GM12878 (cell line): ENCODE results near the gene PLPP3. TPM values are rescaled to one million over a fixed set of nuclear protein-coding genes. Genes with fewer than 3 reads are reported as not detected.

Experiments
- CUX1 ChIP-seq: IDR thresholded peaks from 2 replicates; pipeline ENCODE4 v1.6.1; 2012; ENCODE audit warnings: improper control_type of control experiment, low read depth, low read length; ENCODE audit not compliant: insufficient replicate concordance
- E2F4 ChIP-seq: IDR thresholded peaks from 2 replicates; pipeline ENCODE4 v1.6.1; 2012; ENCODE audit warnings: low read depth, low read length, improper control_type of control experiment
- FOXK2 ChIP-seq: fragments of 450-650 bp; IDR thresholded peaks from 2 replicates; pipeline ENCODE4 v1.6.1; 2017; ENCODE audit warnings: mild to moderate bottlenecking, moderate library complexity
- GATAD2B ChIP-seq: fragments of 450-650 bp; conservative IDR thresholded peaks from 2 replicates; pipeline ENCODE4 v1.6.1; 2017; ENCODE audit warnings: low read depth, mild to moderate bottlenecking, moderate library complexity
- HCFC1 ChIP-seq: fragments of 150-350 bp; IDR thresholded peaks from 2 replicates; pipeline ENCODE4 v1.6.1; 2014; ENCODE audit warnings: low read length
- HDGF ChIP-seq: fragments of 450-650 bp; IDR thresholded peaks from 2 replicates; pipeline ENCODE4 v1.6.1; 2016; ENCODE audit warnings: antibody characterized with exemption
- IKZF1 ChIP-seq: fragments of 450-650 bp; conservative IDR thresholded peaks from 2 replicates; pipeline ENCODE4 v1.6.1; 2017; ENCODE audit warnings: antibody characterized with exemption, mild to moderate bottlenecking
- KDM1A ChIP-seq: fragments of 200-600 bp; sonication (generic); IDR thresholded peaks from 2 replicates; pipeline ENCODE4 v1.6.1; 2016; ENCODE audit warnings: borderline replicate concordance
- MYC ChIP-seq: IDR thresholded peaks from 2 replicates; pipeline ENCODE4 v1.6.1; 2011; ENCODE audit warnings: mild to moderate bottlenecking, low read length, moderate library complexity, inconsistent platforms; ENCODE audit not compliant: insufficient read depth, insufficient replicate concordance, insufficient read length, severe bottlenecking
- NFYB ChIP-seq: IDR thresholded peaks from 2 replicates; pipeline ENCODE4 v1.6.1; 2011; ENCODE audit warnings: low read depth, mild to moderate bottlenecking, low read length, improper control_type of control experiment, moderate library complexity; ENCODE audit not compliant: insufficient read depth
- RCOR1 ChIP-seq: conservative IDR thresholded peaks from 2 replicates; pipeline ENCODE4 v1.6.1; 2012; ENCODE audit warnings: low read depth, low read length, improper control_type of control experiment
- SIN3A ChIP-seq: IDR thresholded peaks from 2 replicates; pipeline ENCODE4 v1.6.1; 2012; ENCODE audit warnings: low read depth, low read length, improper control_type of control experiment
- SIX5 ChIP-seq: IDR thresholded peaks from 2 replicates; pipeline ENCODE4 v1.6.1; 2011; ENCODE audit warnings: mild to moderate bottlenecking, low read depth, low read length, moderate library complexity; ENCODE audit not compliant: severe bottlenecking
- SMAD1 ChIP-seq: fragments of 450-650 bp; IDR thresholded peaks from 2 replicates; pipeline ENCODE4 v1.6.1; 2018; ENCODE audit warnings: mild to moderate bottlenecking, low read depth; ENCODE audit not compliant: partially characterized antibody
- TCF12 ChIP-seq: IDR thresholded peaks from 2 replicates; pipeline ENCODE4 v1.6.1; 2011; ENCODE audit warnings: low read depth, mild to moderate bottlenecking, low read length
- TCF7 ChIP-seq: IDR thresholded peaks from 2 replicates; pipeline ENCODE4 v1.6.1; 2014; ENCODE audit warnings: antibody characterized with exemption, borderline replicate concordance
- USF2 ChIP-seq: IDR thresholded peaks from 2 replicates; pipeline ENCODE4 v1.6.1; 2011; ENCODE audit warnings: low read depth, low read length, improper control_type of control experiment, borderline replicate concordance
- ZBED1 ChIP-seq: IDR thresholded peaks from 2 replicates; pipeline ENCODE4 v1.6.1; 2016; ENCODE audit warnings: borderline replicate concordance
- ZBTB40 ChIP-seq: fragments of 450-650 bp; IDR thresholded peaks from 2 replicates; pipeline ENCODE4 v1.6.1; 2016; ENCODE audit warnings: mild to moderate bottlenecking, moderate library complexity, borderline replicate concordance
- ZNF622 ChIP-seq: fragments of 450-650 bp; IDR thresholded peaks from 2 replicates; pipeline ENCODE4 v1.6.1; 2017; ENCODE audit warnings: mild to moderate bottlenecking, inconsistent platforms
- polyA plus RNA-seq, 11 experiments: library from polyadenylated mRNA; depleted of rRNA in 4 of 11; unstranded in 6 of 11; stranded (reverse) in 5 of 11; fragments of >200 nt; fragmentation: Nextera tagmentation in 4 of 11; fragmentation: Illumina TruSeq in 1 of 11; extraction: Ambion mirVana in 4 of 11; extraction: Trizol in 1 of 11; gene quantifications; 1 replicate in 1 of 11; 2 replicates in 10 of 11; pipeline versions ENCODE4 v1.2.1 to v1.2.3, GENCODE V29; 2011 to 2016; ENCODE audit warnings: inconsistent platforms in 2 of 11, missing spikeins in 2 of 11, low read depth in 1 of 11
- total RNA-seq, 4 experiments: library from RNA; depleted of rRNA in 3 of 4; stranded (reverse); fragments of >200 nt in 3 of 4; fragmentation: Illumina TruSeq in 1 of 4; extraction: Trizol in 1 of 4; gene quantifications; 2 replicates each; pipeline versions ENCODE4 v1.2.1 to v1.2.3, GENCODE V29; 2013 to 2021

Gene PLPP3
- total and polyA plus RNA-seq, 10 of the 15 experiments (the other 5 are each of a cell fraction or from before 2014, with no cell fraction given) = 6.4 to 26.8 (median 9.5) TPM

- no peak for TF ChIP-seq CUX1
- TF ChIP-seq SIN3A = no peak
- no peak for TF ChIP-seq SMAD1
- no peak for TF ChIP-seq RCOR1
- no peak for TF ChIP-seq GATAD2B
- no peak for TF ChIP-seq MYC
- no peak for TF ChIP-seq KDM1A
- no peak for TF ChIP-seq TCF12
- TF ChIP-seq E2F4 = no peak
- TF ChIP-seq SIX5 = no peak
- TF ChIP-seq ZBTB40 = no peak
- no peak for TF ChIP-seq ZBED1
- no peak for TF ChIP-seq HCFC1
- no peak for TF ChIP-seq HDGF
- no peak for TF ChIP-seq USF2
- TF ChIP-seq TCF7 = no peak
- TF ChIP-seq IKZF1 = 0 out of 2 replicates have a peak, but pooled peaks have one; percentile 31
- TF ChIP-seq FOXK2 = no peak
- TF ChIP-seq NFYB = no peak
- TF ChIP-seq ZNF622 = no peak
Measured at GRCh38 chr1:56469640-56470371, 109.6 kb downstream of the PLPP3 start (continued).
